Calu3 (cell line): ENCODE data around the gene SLC22A8. TPM values are rescaled to one million over a fixed set of nuclear protein-coding genes. Genes with fewer than 3 reads are reported as not detected.

Experiments
- BruUV-seq: library from RNA; stranded (reverse); fragments of 400-500 nt; replicated peaks from 2 replicates; lab custom pipeline; 2021; lab: Mats Ljungman, UMichigan
- CTCF ChIA-PET: fragments of 300-600 bp; sonication (Branson Sonifier 250); formaldehyde crosslinking; loops from one replicate; lab custom pipeline; 2022; ENCODE audit warnings: antibody characterized with exemption; lab: Charles Lee
- DNase-seq: peaks from one replicate; pipeline ENCODE4 v3.0.0; 2022
- H3K27ac Mint-ChIP-seq: one replicate; pipeline ENCODE4 v1.8.0; 2022; ENCODE audit warnings: mixed read lengths; ENCODE audit not compliant: unreplicated experiment
- H3K27me3 Mint-ChIP-seq: one replicate; pipeline ENCODE4 v1.8.0; 2022; ENCODE audit warnings: mixed read lengths; ENCODE audit not compliant: unreplicated experiment
- H3K36me3 Mint-ChIP-seq: one replicate; pipeline ENCODE4 v1.8.0; 2022; ENCODE audit warnings: mild to moderate bottlenecking, moderate library complexity, mixed read lengths; ENCODE audit not compliant: insufficient read depth, unreplicated experiment
- H3K4me1 Mint-ChIP-seq: one replicate; pipeline ENCODE4 v1.8.0; 2022; ENCODE audit warnings: mild to moderate bottlenecking, low read depth, mixed read lengths; ENCODE audit not compliant: unreplicated experiment
- H3K4me3 Mint-ChIP-seq: one replicate; pipeline ENCODE4 v1.8.0; 2022; ENCODE audit warnings: mild to moderate bottlenecking, low read depth, moderate library complexity, mixed read lengths; ENCODE audit not compliant: unreplicated experiment
- H3K9me3 Mint-ChIP-seq: one replicate; pipeline ENCODE4 v1.8.0; 2022; ENCODE audit warnings: low read depth, mixed read lengths; ENCODE audit not compliant: unreplicated experiment
- CTCF ChIP-seq: fragments of 200-600 bp; IDR thresholded peaks from one replicate; pipeline ENCODE4 v1.8.0; 2022; ENCODE audit warnings: antibody characterized with exemption; ENCODE audit not compliant: unreplicated experiment
- intact Hi-C: fragments of 100-400 bp; cut with micrococcal nuclease; formaldehyde crosslinking; loops from one replicate; pipeline ENCODE4 v1.10.0; 2022; ENCODE audit not compliant: unreplicated experiment
- total RNA-seq: library from RNA; stranded (reverse); gene quantifications from 2 replicates; pipeline ENCODE4 v1.2.3, GENCODE V29; 2022

Gene SLC22A8
- total RNA-seq, 1 experiment from 2014 or later = not detected

DNA sequence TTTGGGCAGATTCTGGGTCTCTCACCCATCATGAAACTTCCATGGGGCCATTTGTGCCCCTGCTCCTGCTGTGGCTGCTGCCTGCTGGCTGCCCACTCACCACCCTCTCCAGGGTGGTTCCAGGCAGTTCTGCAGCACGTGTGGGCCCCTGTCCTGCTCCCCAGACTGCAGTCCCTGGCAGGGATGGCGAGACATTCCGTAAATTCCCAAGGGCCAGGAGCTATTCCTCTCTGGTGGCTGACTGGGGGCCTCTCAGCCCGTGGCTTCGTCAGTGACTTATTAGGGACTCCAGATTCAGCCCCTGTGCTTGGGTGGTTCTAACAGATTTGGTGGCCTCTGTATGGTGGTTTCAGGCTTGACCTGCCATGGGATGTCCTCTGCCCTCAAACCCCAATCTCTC lies 3.9 kb upstream of the SLC22A8 start:
- no TSS peak for BruUV-seq
- intact Hi-C loops = no loop called here
- Mint-ChIP-seq H3K27me3 (peaks cover 75% of the 10 kb centered on the region), H3K27ac (no peak overlapping the region), H3K36me3 (no peaks in the 10 kb centered on the region), H3K4me1 (no peaks in the 10 kb centered on the region), H3K9me3 (no peaks in the 10 kb centered on the region), H3K4me3 (no peak overlapping the region)
- no peak for TF ChIP-seq CTCF
- no peak for DNase-seq
- CTCF ChIA-PET = no interaction called here

GRCh38 chr11:63017306-63017974 lies 1.8 kb upstream of the SLC22A8 start:
- Mint-ChIP-seq H3K4me1 (no peaks in the 10 kb centered on the region), H3K9me3 (no peaks in the 10 kb centered on the region), H3K4me3 (no peak overlapping the region), H3K36me3 (no peaks in the 10 kb centered on the region), H3K27ac (no peak overlapping the region), H3K27me3 (peaks cover 76% of the 10 kb centered on the region)
- BruUV-seq = no TSS peak
- no peak for TF ChIP-seq CTCF
- CTCF ChIA-PET = interaction anchor here (0.7 kb wide), 1 partner anchor 33 kb away, joined by 3 read pairs; no protein-coding TSS in a partner anchor
- intact Hi-C loops = no loop called here
- no peak for DNase-seq

GRCh38 chr11:63014408-63015055 lies 1.1 kb downstream of the SLC22A8 start:
- TF ChIP-seq CTCF = no peak
- Mint-ChIP-seq H3K27me3 (peaks cover 88% of the 10 kb centered on the region), H3K4me3 (no peak overlapping the region), H3K9me3 (no peaks in the 10 kb centered on the region), H3K36me3 (no peaks in the 10 kb centered on the region), H3K4me1 (no peaks in the 10 kb centered on the region), H3K27ac (no peak overlapping the region)
- CTCF ChIA-PET = interaction anchor here (0.5 kb wide), 1 partner anchor 101 kb away, joined by 3 read pairs; no protein-coding TSS in a partner anchor
- intact Hi-C loops = no loop called here
- no TSS peak for BruUV-seq
- no peak for DNase-seq

DNA sequence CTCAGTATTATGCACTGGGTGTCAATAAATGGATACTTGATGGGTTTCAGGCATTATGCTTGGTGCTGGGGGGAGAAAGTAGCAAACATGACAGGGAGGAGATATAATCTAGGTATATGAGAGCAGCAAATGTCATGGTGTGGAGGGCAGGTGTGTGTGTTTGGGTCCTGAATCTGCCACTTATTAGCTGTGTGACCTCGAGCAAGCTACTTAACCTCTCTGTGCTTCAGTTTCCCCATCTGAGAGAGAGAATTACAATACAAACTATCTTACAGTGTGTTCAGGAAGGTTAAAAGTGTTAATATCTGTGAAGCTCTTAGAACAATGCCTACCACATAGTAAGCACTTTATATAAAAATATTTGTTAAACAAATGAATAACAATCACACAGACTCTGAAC lies 2.8 kb downstream of the SLC22A8 start:
- no peak overlapping the region for H3K27ac Mint-ChIP-seq
- BruUV-seq = no TSS peak
- H3K4me3 Mint-ChIP-seq = no peak overlapping the region
- H3K27me3 Mint-ChIP-seq = peaks cover 88% of the 10 kb centered on the region
- H3K9me3 Mint-ChIP-seq = no peaks in the 10 kb centered on the region
- H3K4me1 Mint-ChIP-seq = no peaks in the 10 kb centered on the region
- intact Hi-C loops = no loop called here
- TF ChIP-seq CTCF = no peak
- DNase-seq = no peak
- CTCF ChIA-PET = no interaction called here
- no peaks in the 10 kb centered on the region for H3K36me3 Mint-ChIP-seq
